Fibroblast of villous mesenchyme (primary cell): ENCODE results near the gene ILKAP. TPM values are rescaled to one million over a fixed set of nuclear protein-coding genes. Genes with fewer than 3 reads are reported as not detected.

ENCODE experiments used
- DNase-seq: peaks from one replicate; pipeline ENCODE4 v3.0.0-alpha.2; 2010; ENCODE audit warnings: low read depth
- H3K4me3 ChIP-seq: 2 replicates; pipeline ENCODE4 v1.5.1; 2011; ENCODE audit warnings: low read depth, mild to moderate bottlenecking, low read length
- total RNA-seq: library from RNA; depleted of rRNA; stranded (reverse); fragments of >200 nt; gene quantifications from 2 replicates; pipeline ENCODE4 v1.2.3, GENCODE V29; 2012
- TF ChIP-seq, protein P1 (sequence below): IDR thresholded peaks from 2 replicates; pipeline ENCODE4 v1.5.1; 2012; ENCODE audit warnings: low read depth, mild to moderate bottlenecking, low read length; ENCODE audit not compliant: insufficient read depth

Gene ILKAP, protein sequence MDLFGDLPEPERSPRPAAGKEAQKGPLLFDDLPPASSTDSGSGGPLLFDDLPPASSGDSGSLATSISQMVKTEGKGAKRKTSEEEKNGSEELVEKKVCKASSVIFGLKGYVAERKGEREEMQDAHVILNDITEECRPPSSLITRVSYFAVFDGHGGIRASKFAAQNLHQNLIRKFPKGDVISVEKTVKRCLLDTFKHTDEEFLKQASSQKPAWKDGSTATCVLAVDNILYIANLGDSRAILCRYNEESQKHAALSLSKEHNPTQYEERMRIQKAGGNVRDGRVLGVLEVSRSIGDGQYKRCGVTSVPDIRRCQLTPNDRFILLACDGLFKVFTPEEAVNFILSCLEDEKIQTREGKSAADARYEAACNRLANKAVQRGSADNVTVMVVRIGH
- total RNA-seq, result 21.6 and 22.5 TPM in 2 replicates

DNA sequence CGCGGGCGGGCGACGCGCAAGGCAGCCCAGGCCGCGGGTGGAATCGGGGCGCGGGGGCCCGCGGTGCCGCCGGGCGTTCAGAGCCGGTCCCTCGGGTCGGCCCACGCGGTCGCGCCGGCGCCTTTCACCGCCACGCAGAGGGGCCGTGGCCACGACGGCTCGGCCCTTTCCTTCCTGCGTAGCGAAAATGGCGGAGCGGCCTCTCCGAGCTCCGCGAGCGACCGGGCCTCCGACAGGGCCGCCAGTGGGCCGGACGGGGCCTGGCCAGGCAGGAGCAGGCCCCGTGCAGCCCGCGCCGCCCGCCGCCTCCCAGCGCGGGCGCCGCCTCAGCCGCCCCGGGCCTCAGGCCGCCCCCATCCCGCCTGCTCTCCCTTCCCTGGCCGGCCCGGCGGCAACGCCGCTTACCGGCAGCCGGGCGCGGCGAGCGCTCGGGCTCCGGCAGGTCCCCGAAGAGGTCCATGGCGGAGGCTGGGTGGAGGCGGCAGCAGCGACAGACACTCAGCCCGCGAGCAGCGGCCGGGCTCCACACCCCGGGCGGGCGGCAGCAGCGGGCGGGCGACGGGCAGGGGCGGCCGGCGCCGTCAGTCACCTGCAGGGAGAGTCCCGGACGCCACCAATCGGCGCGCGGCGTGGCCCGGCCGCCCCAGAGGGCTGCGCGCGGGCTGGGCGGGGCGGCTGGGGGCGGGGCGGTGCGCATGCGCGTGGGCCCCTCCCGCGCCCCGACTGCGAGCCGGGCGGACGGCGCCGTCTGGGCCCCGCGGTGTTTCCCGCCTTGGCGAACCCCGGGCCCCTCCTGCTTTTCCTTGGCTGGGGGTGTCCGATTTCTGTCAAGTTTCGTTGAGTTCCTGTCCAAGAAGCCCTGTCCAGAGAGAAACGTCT is at the start of gene ILKAP:
TSS of gene ILKAP (minus strand) at position 602 of the 879 bp plus-strand sequence. CDS start at position 460, 142 bp downstream.
- TF ChIP-seq, protein P1, sequence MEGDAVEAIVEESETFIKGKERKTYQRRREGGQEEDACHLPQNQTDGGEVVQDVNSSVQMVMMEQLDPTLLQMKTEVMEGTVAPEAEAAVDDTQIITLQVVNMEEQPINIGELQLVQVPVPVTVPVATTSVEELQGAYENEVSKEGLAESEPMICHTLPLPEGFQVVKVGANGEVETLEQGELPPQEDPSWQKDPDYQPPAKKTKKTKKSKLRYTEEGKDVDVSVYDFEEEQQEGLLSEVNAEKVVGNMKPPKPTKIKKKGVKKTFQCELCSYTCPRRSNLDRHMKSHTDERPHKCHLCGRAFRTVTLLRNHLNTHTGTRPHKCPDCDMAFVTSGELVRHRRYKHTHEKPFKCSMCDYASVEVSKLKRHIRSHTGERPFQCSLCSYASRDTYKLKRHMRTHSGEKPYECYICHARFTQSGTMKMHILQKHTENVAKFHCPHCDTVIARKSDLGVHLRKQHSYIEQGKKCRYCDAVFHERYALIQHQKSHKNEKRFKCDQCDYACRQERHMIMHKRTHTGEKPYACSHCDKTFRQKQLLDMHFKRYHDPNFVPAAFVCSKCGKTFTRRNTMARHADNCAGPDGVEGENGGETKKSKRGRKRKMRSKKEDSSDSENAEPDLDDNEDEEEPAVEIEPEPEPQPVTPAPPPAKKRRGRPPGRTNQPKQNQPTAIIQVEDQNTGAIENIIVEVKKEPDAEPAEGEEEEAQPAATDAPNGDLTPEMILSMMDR, result no peak
- H3K4me3 ChIP-seq, result peak within 1 kb of the TSS; percentile 62
- DNase-seq, result peak; percentile 80

DNA sequence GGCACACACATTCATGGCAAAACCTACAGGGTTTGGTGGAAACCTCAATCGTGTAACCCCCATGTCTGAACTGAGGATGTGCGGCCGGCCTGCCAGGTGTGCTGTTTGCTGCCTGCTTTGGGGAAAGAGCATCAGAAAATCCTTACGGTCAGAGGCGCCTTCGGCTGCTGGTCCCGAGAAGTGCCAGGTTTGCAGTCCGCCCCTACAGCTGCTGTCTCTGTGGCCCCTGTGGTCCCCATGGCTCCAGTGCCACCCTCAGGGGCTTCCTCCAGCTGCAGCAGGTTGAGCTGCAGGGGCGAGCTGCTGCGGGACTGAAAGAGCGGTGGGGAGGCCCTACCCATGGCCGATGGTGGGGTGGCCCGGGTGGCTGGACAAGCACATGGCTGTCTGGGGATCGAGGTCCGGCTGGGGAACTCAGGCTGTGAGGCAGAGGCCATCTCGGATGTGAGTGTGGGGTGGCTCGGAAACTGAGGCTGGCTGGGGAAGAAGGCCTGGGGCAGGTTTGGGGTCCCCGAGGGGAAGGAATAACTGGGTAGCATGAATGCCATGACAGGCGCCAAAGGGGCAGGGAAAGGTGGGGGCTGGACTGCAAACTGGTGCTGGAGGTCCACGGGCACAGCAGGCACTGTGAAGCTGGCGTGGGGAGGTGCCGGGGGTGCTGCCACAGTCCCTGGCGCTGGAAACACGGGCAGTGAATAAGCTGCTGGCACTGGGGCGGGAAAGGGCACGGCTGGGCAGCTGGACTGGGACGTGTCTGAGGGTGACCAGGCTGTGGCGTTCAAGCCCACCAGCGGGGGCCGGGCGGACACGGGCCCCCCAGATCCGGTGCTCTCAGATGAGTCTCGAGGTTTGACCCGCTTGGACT is 49.5 kb upstream of the ILKAP start:
- TF ChIP-seq, protein P1, result no peak
- H3K4me3 ChIP-seq, result no peak overlapping the region
- DNase-seq, result no peak

DNA sequence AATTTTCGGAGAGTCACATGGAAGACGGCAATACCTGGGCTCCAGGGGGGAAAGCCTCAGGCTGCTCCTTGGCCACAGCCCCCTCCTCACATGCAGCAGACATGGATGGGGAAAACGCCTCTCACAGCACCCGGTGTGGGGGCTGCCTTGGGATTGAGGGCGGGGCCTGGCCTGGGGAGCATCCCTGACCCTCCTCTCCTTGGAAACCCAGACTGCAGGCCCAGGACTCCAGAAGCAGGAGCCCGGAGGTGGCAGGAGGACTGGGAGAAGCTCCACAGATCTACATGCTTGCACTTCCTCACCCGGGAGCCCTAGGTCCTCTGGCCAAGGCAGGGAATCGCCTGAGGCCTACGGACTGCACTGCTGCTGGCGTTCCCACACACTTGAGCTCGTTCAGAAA is 48.5 kb upstream of the ILKAP start:
- TF ChIP-seq, protein P1, result no peak
- H3K4me3 ChIP-seq, result no peak overlapping the region
- no peak for DNase-seq

DNA sequence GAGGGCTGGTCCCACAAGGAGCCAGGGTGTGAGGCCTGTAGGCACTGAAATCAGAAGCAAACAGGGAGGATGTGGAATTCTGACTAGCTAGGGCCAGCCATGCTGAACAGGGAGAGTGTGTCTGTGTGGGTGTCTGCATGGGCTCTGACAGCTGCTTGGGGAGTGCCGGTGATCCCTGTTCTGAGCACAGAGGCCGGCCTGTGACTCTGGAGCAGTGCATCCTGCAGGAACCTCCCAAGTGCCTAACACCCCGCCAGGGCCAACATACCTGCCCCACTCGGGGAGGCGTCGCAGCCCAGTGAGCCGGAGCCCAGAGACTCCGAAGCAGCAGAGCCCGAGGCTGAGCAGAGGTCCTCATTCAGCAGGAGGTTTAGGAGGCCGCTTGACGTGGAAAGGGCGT is 47.8 kb upstream of the ILKAP start:
- DNase-seq, result no peak
- TF ChIP-seq, protein P1, result no peak
- H3K4me3 ChIP-seq, result no peak overlapping the region

DNA sequence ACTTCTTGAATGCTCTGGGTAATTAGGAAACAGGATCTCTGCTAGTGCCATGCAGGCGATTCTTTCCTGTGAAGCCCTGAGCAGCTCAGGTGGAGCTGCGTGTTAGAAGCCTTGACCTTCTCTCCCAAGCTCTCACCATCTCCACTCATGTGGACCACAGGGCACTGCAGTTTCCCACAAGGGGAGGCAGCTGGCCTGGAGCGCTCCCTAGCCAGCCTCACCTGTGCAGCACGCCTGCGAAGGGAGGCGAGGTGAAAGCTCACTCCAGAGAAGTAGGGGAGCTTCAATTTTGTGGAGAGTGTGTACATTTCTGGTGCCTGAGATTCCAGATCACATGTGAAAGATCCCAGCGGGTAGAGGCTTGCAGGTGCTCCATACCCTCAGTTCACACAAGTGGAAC is 47.4 kb upstream of the ILKAP start:
- H3K4me3 ChIP-seq, result no peak overlapping the region
- no peak for DNase-seq
- TF ChIP-seq, protein P1, result no peak

DNA sequence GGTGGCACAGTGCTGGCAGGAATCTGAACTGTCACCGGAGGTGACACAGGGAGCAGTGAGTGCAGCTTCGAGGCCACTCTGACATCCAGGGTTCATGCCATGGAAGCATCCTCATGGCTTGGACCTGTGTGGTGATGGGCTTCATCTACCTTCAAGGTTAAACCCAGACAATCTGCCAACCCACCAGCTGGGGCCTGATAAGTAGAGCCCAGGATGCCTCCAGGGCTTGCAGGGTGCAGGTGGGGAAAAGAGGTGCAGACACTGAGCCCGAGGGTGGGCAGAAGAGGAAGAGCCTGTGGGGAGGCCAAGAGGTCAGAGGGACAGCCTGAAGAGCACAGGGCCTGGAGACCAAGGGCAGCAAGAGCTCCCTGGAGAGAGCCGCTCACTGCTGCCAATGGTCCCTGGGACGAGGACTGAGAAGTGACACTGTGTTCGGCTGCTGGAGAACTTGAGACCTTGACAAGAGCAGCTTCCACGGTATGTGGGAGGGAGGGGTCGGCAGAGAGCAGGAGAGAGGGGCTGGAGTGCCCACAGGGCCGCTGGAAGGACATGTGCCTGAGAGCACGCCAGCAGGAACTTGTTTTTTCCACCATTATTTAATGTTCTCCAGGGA is 44.5 kb upstream of the ILKAP start:
- H3K4me3 ChIP-seq, result no peak overlapping the region
- no peak for DNase-seq
- TF ChIP-seq, protein P1, result no peak
